ENCODE data around the gene TEN1. TPM values are rescaled to one million over a fixed set of nuclear protein-coding genes. Genes with fewer than 3 reads are reported as not detected.

Gene TEN1
- total RNA-seq, 4 donors from 2014 or later: 4.6 to 11.3 (median 10.7) TPM

GRCh38 chr17:76008630-76009425 is 29.8 kb downstream of the TEN1 start:
- no peaks in the 10 kb centered on the region for H3K9me3 ChIP-seq
- H3K27me3 ChIP-seq: no peaks in the 10 kb centered on the region
- peaks cover 0 to 11% (median 5%) of the 10 kb centered on the region in 4 donors for H3K4me1 ChIP-seq
- no peaks in the 10 kb centered on the region for H3K36me3 ChIP-seq
- intact Hi-C loops (cut with DNase I): no loop called here
- WGBS: 96% methylated on average over 56 of the region's 56 CpGs
- H3K27ac ChIP-seq (replicated peaks in 1 of 4): no peak overlapping the region
- H3K4me3 ChIP-seq: no peak overlapping the region
- no peak for DNase-seq (ENCODE audit: extremely low spot score)
- no peak for TF ChIP-seq EP300 (IDR thresholded peaks at IDR 0.05)
- no peak for TF ChIP-seq POLR2AphosphoS5 (IDR thresholded peaks at IDR 0.05)
- no peak for TF ChIP-seq CTCF (IDR thresholded peaks at IDR 0.05)
- TF ChIP-seq POLR2A (IDR thresholded peaks at IDR 0.05; ENCODE audit: low read depth): no peak

GRCh38 chr17:76009447-76009846 is 30.4 kb downstream of the TEN1 start:
- H3K27me3 ChIP-seq: peaks cover 0 to 1% (median 0%) of the 10 kb centered on the region in 4 donors
- TF ChIP-seq POLR2A (IDR thresholded peaks at IDR 0.05; ENCODE audit: low read depth): no peak
- TF ChIP-seq POLR2AphosphoS5 (IDR thresholded peaks at IDR 0.05): no peak
- TF ChIP-seq EP300 (IDR thresholded peaks at IDR 0.05): no peak
- TF ChIP-seq CTCF (IDR thresholded peaks at IDR 0.05): no peak
- no peak overlapping the region for H3K4me3 ChIP-seq
- no peaks in the 10 kb centered on the region for H3K9me3 ChIP-seq
- 95% methylated on average over 20 of the region's 20 CpGs for WGBS
- peaks cover 0 to 16% (median 9%) of the 10 kb centered on the region in 4 donors for H3K4me1 ChIP-seq
- no peak for DNase-seq (ENCODE audit: extremely low spot score)
- intact Hi-C loops (cut with DNase I): no loop called here
- H3K27ac ChIP-seq (replicated peaks in 1 of 4): no peak overlapping the region
- H3K36me3 ChIP-seq: no peaks in the 10 kb centered on the region

GRCh38 chr17:76009969-76010661 is 31.1 kb downstream of the TEN1 start:
- intact Hi-C loops (cut with DNase I): no loop called here
- no peak overlapping the region for H3K4me3 ChIP-seq
- H3K27me3 ChIP-seq: peaks cover 0 to 8% (median 0%) of the 10 kb centered on the region in 4 donors
- peaks cover 0 to 17% (median 11%) of the 10 kb centered on the region in 4 donors for H3K4me1 ChIP-seq
- H3K36me3 ChIP-seq: no peaks in the 10 kb centered on the region
- no peak for TF ChIP-seq POLR2AphosphoS5 (IDR thresholded peaks at IDR 0.05)
- TF ChIP-seq POLR2A (IDR thresholded peaks at IDR 0.05; ENCODE audit: low read depth): no peak
- no peak for TF ChIP-seq CTCF (IDR thresholded peaks at IDR 0.05)
- TF ChIP-seq EP300 (IDR thresholded peaks at IDR 0.05): no peak
- no peaks in the 10 kb centered on the region for H3K9me3 ChIP-seq
- no peak overlapping the region for H3K27ac ChIP-seq (replicated peaks in 1 of 4)
- WGBS: 85% methylated on average over 21 of the region's 21 CpGs
- no peak for DNase-seq (ENCODE audit: extremely low spot score)

GRCh38 chr17:76011951-76012350 is 32.9 kb downstream of the TEN1 start:
- no peak for TF ChIP-seq EP300 (IDR thresholded peaks at IDR 0.05)
- TF ChIP-seq POLR2AphosphoS5 (IDR thresholded peaks at IDR 0.05): no peak
- no peak for TF ChIP-seq CTCF (IDR thresholded peaks at IDR 0.05)
- no peak for TF ChIP-seq POLR2A (IDR thresholded peaks at IDR 0.05; ENCODE audit: low read depth)
- H3K9me3 ChIP-seq: no peaks in the 10 kb centered on the region
- peaks cover 0 to 9% (median 7%) of the 10 kb centered on the region in 4 donors for H3K4me1 ChIP-seq
- H3K27me3 ChIP-seq: peaks cover 0 to 9% (median 0%) of the 10 kb centered on the region in 4 donors
- no peak for DNase-seq (ENCODE audit: extremely low spot score)
- H3K36me3 ChIP-seq: no peaks in the 10 kb centered on the region
- intact Hi-C loops (cut with DNase I): no loop called here
- no peak overlapping the region for H3K4me3 ChIP-seq
- WGBS: 85% methylated on average over 5 of the region's 5 CpGs
- no peak overlapping the region for H3K27ac ChIP-seq (replicated peaks in 1 of 4)

All from esophagus muscularis mucosa (tissue), 4 donors.